ENCODE data around the gene KIR2DL4.

DNA sequence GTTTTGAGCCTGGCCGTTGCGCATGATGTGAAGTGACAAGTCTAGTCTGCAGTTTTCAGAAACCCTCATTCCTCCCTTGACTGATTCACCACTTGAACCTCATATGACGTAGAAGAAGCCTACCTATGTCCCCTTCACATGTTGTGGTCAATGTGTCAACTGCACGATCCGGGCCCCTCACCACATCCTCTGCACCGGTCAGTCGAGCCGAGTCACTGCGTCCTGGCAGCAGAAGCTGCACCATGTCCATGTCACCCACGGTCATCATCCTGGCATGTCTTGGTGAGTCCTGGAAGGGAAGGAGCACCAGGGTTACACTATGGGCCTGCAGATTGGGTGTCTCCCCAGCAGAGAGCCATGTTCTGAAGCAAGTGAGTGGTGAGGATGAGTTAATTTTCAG, at the start of gene KIR2DL4:
- TF ChIP-seq, protein P1, sequence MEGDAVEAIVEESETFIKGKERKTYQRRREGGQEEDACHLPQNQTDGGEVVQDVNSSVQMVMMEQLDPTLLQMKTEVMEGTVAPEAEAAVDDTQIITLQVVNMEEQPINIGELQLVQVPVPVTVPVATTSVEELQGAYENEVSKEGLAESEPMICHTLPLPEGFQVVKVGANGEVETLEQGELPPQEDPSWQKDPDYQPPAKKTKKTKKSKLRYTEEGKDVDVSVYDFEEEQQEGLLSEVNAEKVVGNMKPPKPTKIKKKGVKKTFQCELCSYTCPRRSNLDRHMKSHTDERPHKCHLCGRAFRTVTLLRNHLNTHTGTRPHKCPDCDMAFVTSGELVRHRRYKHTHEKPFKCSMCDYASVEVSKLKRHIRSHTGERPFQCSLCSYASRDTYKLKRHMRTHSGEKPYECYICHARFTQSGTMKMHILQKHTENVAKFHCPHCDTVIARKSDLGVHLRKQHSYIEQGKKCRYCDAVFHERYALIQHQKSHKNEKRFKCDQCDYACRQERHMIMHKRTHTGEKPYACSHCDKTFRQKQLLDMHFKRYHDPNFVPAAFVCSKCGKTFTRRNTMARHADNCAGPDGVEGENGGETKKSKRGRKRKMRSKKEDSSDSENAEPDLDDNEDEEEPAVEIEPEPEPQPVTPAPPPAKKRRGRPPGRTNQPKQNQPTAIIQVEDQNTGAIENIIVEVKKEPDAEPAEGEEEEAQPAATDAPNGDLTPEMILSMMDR (IDR thresholded peaks at IDR 0.05; ENCODE audit: low read depth, low read length, missing input control): no peak
- no peak for TF ChIP-seq RXRA (IDR thresholded peaks at IDR 0.05)
- TF ChIP-seq, protein P2, sequence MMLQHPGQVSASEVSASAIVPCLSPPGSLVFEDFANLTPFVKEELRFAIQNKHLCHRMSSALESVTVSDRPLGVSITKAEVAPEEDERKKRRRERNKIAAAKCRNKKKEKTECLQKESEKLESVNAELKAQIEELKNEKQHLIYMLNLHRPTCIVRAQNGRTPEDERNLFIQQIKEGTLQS (IDR thresholded peaks at IDR 0.05): no peak
- TF ChIP-seq YY1 (IDR thresholded peaks at IDR 0.05): no peak
- TF ChIP-seq, protein P3, sequence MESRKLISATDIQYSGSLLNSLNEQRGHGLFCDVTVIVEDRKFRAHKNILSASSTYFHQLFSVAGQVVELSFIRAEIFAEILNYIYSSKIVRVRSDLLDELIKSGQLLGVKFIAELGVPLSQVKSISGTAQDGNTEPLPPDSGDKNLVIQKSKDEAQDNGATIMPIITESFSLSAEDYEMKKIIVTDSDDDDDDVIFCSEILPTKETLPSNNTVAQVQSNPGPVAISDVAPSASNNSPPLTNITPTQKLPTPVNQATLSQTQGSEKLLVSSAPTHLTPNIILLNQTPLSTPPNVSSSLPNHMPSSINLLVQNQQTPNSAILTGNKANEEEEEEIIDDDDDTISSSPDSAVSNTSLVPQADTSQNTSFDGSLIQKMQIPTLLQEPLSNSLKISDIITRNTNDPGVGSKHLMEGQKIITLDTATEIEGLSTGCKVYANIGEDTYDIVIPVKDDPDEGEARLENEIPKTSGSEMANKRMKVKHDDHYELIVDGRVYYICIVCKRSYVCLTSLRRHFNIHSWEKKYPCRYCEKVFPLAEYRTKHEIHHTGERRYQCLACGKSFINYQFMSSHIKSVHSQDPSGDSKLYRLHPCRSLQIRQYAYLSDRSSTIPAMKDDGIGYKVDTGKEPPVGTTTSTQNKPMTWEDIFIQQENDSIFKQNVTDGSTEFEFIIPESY (IDR thresholded peaks at IDR 0.05): no peak
- TF ChIP-seq FOXA1 (IDR thresholded peaks at IDR 0.05): no peak
